ENCODE results near the gene CNTNAP5.

DNA sequence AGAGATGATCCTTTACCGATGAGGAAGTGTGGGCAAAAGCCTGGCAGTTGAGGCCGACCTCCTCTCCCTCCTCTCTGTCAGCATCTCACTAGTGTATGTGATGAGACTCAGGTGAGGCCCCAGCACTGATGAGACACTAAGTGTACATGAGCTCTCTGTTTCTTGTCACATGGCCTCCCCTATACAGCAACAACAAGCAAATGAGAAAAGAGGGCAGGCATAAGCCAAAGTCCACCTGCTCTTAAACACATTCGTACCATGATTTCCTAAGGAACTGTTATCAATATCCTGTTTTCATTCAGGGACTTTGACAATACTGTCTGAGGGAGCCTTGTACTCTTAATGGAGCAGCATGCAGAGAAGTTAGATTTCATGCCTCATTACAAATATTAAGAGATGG, 113.0 kb downstream of the CNTNAP5 start:
- TF ChIP-seq, protein P1, sequence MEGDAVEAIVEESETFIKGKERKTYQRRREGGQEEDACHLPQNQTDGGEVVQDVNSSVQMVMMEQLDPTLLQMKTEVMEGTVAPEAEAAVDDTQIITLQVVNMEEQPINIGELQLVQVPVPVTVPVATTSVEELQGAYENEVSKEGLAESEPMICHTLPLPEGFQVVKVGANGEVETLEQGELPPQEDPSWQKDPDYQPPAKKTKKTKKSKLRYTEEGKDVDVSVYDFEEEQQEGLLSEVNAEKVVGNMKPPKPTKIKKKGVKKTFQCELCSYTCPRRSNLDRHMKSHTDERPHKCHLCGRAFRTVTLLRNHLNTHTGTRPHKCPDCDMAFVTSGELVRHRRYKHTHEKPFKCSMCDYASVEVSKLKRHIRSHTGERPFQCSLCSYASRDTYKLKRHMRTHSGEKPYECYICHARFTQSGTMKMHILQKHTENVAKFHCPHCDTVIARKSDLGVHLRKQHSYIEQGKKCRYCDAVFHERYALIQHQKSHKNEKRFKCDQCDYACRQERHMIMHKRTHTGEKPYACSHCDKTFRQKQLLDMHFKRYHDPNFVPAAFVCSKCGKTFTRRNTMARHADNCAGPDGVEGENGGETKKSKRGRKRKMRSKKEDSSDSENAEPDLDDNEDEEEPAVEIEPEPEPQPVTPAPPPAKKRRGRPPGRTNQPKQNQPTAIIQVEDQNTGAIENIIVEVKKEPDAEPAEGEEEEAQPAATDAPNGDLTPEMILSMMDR (IDR thresholded peaks at IDR 0.05): no peak
- no peak for TF ChIP-seq ZFX (IDR thresholded peaks at IDR 0.05; ENCODE audit: borderline replicate concordance)
